ENCODE measurements around the gene PTH2. TPM values are rescaled to one million over a fixed set of nuclear protein-coding genes. Genes with fewer than 3 reads are reported as not detected.
A peak's percentile ranks its signal among the peaks of the same experiment; 100 is the strongest.

Gene PTH2
- total RNA-seq, 4 donors from 2014 or later, result not detected

DNA sequence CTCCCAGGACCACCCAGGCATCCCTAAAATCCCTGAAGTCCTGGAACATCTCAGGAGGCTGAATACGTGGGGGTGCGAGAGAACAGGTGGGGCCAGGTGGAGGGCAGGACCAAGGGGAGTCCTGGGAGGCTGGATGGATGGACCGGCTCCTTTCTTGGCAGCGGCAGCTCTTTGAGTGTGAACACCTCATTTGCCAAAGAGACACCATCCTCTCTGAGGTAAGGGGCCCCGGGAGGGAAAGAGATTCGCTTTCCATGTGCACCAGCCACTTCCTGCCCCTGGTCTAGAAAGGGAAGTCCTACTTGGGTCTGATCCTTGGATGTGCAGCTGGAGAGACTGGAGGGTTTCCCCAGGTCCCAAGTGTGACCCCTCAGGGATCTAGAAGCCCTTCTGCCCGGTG lies 16.2 kb downstream of the PTH2 start:
- no peak for TF ChIP-seq POLR2A (IDR thresholded peaks at IDR 0.05)
- intact Hi-C loops (cut with DNase I), result no loop called here
- DNase-seq, result no peak
- Histone ChIP-seq H3K4me3 (replicated peaks in 1 of 3) (no peak overlapping the region), H3K4me1 (peaks cover 0 to 12% of the 10 kb centered on the region in 2 donors), H3K9me3 (no peaks in the 10 kb centered on the region), H3K36me3 (no peaks in the 10 kb centered on the region), H3K27me3 (no peaks in the 10 kb centered on the region), H3K27ac (no peak overlapping the region)
- 76 to 78% methylated on average over 3 to 7 of the region's 7 CpGs for WGBS, 2 donors

DNA sequence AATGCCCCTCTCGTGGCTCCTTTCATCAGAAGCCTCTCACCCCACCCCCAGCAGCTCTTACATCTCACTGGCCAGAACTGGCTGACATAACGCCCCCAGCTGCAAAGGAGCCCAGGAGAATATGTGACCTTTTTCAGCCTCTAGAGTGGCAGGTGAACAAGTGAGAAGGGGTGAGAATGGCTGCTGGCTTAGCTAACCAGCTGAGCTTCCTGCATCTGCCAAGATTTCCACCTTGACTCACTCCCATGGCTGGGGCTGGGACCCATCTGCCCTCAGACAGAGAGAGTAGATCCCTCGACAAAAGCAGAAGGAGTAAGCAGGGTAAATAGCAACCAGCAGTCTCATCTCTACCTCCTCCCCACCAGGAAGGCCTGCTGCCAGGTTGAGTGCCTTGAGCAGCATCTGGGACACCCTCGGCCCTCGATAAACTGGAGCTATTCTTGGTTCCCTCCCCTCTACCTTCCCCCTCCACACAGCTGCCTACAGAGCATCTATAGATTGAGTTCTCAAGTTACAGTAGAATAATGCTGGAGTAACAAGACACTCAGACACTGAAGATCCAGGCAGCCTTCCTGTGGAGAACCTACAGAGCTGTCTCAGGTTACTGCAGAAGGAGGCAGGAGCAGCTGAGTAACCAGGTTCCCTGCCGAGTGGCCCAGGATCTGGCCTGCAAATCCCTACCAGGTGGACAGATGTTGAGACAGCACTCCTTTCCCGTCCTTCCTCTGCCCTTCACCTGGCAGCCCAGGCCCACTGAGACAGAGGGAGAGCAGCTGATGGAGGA lies 19.6 kb downstream of the PTH2 start:
- no peaks in the 10 kb centered on the region for H3K9me3 ChIP-seq
- peak; percentile 10 to 25 for DNase-seq
- no peak for TF ChIP-seq POLR2A (IDR thresholded peaks at IDR 0.05)
- TF ChIP-seq, protein P1, sequence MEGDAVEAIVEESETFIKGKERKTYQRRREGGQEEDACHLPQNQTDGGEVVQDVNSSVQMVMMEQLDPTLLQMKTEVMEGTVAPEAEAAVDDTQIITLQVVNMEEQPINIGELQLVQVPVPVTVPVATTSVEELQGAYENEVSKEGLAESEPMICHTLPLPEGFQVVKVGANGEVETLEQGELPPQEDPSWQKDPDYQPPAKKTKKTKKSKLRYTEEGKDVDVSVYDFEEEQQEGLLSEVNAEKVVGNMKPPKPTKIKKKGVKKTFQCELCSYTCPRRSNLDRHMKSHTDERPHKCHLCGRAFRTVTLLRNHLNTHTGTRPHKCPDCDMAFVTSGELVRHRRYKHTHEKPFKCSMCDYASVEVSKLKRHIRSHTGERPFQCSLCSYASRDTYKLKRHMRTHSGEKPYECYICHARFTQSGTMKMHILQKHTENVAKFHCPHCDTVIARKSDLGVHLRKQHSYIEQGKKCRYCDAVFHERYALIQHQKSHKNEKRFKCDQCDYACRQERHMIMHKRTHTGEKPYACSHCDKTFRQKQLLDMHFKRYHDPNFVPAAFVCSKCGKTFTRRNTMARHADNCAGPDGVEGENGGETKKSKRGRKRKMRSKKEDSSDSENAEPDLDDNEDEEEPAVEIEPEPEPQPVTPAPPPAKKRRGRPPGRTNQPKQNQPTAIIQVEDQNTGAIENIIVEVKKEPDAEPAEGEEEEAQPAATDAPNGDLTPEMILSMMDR (IDR thresholded peaks at IDR 0.05), result no peak
- 38 to 42% methylated on average over 5 to 7 of the region's 7 CpGs for WGBS, 2 donors
- no peak overlapping the region for H3K4me3 ChIP-seq (replicated peaks in 1 of 3)
- intact Hi-C loops (cut with DNase I), result no loop called here
- no peaks in the 10 kb centered on the region for H3K36me3 ChIP-seq
- H3K27me3 ChIP-seq, result no peaks in the 10 kb centered on the region
- no peak overlapping the region for H3K27ac ChIP-seq
- no peaks in the 10 kb centered on the region for H3K4me1 ChIP-seq

DNA sequence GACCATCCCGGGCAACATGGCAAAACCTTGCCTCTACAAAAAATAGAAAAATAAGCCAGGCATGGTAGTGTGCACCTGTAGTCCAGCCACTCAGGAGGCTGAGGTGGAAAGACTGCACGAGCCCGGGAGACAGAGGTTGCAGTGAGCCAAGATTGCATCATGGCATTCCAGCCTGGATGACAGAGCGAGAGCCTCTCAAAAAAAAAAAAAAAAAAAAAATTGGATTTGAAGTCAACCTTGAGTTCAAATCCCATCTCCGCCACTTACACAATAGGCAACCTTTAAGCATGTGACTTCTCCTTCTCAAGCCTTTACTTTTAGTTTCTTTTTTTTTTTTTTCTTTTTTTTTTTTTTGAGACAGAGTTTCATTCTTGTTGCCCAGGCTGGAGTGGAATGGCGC lies 23.2 kb downstream of the PTH2 start:
- intact Hi-C loops (cut with DNase I), result no loop called here
- no peak overlapping the region for H3K4me3 ChIP-seq (replicated peaks in 1 of 3)
- H3K4me1 ChIP-seq, result peaks cover 0 to 5% of the 10 kb centered on the region in 2 donors
- no peak overlapping the region for H3K27ac ChIP-seq
- H3K27me3 ChIP-seq, result no peaks in the 10 kb centered on the region
- no peaks in the 10 kb centered on the region for H3K36me3 ChIP-seq
- 83 to 86% methylated on average over 6 of the region's 6 CpGs for WGBS, 2 donors
- DNase-seq, result no peak
- no peaks in the 10 kb centered on the region for H3K9me3 ChIP-seq
- TF ChIP-seq, protein P1 (IDR thresholded peaks at IDR 0.05), result no peak
- no peak for TF ChIP-seq POLR2A (IDR thresholded peaks at IDR 0.05)

DNA sequence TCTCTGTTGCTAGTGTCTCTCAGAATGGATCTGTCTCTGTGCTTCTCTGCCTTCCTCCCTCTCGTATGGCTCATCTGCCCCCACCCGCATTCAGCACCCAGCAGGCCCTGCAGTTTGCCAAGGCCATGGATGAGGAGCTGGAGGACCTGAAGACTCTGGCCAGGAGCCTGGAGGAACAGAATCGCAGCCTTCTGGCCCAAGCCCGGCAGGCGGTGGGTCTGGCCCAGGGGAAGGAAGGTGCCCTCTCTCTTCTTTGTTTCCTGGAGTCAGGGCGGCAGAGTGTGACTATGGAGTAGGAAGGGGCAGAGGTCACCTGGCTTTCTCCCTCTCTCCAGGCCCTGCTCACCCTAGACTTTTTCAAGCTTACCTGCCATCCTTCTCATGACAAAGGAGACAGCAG lies 24.3 kb downstream of the PTH2 start:
- Histone ChIP-seq H3K27ac (no peak overlapping the region), H3K27me3 (no peaks in the 10 kb centered on the region), H3K4me3 (replicated peaks in 1 of 3) (no peak overlapping the region), H3K9me3 (no peaks in the 10 kb centered on the region), H3K36me3 (no peaks in the 10 kb centered on the region), H3K4me1 (peaks cover 0 to 5% of the 10 kb centered on the region in 2 donors)
- no peak for DNase-seq
- WGBS, 2 donors, result 78 to 86% methylated on average over 4 to 6 of the region's 6 CpGs
- intact Hi-C loops (cut with DNase I), result no loop called here
- TF ChIP-seq POLR2A (IDR thresholded peaks at IDR 0.05), result no peak
- TF ChIP-seq, protein P1 (IDR thresholded peaks at IDR 0.05), result no peak

DNA sequence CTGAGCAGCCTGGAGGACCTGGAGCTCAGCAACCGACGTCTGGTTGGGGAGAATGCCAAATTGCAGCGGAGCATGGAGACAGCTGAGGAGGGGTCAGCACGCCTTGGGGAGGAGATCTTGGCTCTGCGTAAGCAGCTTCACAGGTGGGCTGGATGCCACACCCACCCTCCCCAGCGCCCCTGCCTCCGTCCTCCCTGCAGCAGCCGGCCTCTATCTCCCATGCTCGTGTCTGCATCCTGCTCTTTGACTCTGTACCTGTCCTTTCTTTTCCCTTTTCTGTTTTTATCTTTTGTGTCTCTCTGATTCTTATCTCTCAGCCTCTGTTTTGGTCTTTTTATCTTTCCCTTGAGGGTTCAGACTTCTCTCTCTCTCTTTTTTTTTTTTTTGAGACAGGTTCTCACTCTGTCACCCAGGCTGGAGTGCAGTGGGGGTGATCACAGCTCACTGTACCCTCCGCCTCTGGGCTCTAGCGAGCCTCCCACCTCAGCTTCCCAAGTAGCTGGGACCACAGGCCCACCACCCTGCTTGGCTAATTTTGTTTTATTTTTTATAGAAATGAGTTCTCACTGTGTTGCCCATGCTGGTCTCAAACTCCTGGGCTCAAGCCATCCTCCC lies 25.1 kb downstream of the PTH2 start:
- peak in 1 of 2 donors; percentile 12 for DNase-seq
- H3K27me3 ChIP-seq, result no peaks in the 10 kb centered on the region
- intact Hi-C loops (cut with DNase I), result no loop called here
- peaks cover 0 to 5% of the 10 kb centered on the region in 2 donors for H3K4me1 ChIP-seq
- no peaks in the 10 kb centered on the region for H3K9me3 ChIP-seq
- 42 to 49% methylated on average over 11 of the region's 11 CpGs for WGBS, 2 donors
- TF ChIP-seq POLR2A (IDR thresholded peaks at IDR 0.05), result no peak
- TF ChIP-seq, protein P1 (IDR thresholded peaks at IDR 0.05), result no peak
- no peak overlapping the region for H3K4me3 ChIP-seq (replicated peaks in 1 of 3)
- no peaks in the 10 kb centered on the region for H3K36me3 ChIP-seq
- no peak overlapping the region for H3K27ac ChIP-seq

Measured in thyroid gland (tissue), 4 donors.